HG03354 (cell line): ENCODE measurements around the gene SEL1L3.

ENCODE experiments used
- ATAC-seq: cut with Tn5 transposase; IDR thresholded peaks from one replicate; pipeline ENCODE4 v1.9.1; 2021; ENCODE audit warnings: mild to moderate bottlenecking; ENCODE audit not compliant: unreplicated experiment, poor library complexity, severe bottlenecking

SEL1L3 gene

GRCh38 chr4:25703731-25704388, 158.9 kb downstream of the SEL1L3 start:
- ATAC-seq: no peak

DNA sequence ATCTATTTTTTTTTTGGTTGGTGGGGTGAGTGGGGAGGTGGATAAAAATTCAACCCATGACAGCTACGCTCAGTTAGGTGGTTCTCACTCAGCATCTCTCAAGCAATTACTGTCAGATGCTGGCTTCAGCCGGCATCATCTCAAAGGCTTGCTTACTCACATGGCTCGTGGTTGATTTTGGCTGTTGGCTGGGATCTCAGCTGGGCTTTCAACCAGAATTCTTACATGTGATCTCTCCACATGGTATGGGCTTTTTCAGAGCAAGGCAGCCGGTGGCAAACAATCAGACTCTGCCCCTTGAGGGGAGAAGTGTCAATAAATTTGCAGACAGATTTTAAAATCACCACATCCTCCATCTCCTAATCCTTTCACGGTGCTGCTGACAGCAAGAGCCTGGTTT, 159.9 kb downstream of the SEL1L3 start:
- no peak for ATAC-seq

- no peak for ATAC-seq
Measured at GRCh38 chr4:25700661-25701060, 162.1 kb downstream of the SEL1L3 start.

DNA sequence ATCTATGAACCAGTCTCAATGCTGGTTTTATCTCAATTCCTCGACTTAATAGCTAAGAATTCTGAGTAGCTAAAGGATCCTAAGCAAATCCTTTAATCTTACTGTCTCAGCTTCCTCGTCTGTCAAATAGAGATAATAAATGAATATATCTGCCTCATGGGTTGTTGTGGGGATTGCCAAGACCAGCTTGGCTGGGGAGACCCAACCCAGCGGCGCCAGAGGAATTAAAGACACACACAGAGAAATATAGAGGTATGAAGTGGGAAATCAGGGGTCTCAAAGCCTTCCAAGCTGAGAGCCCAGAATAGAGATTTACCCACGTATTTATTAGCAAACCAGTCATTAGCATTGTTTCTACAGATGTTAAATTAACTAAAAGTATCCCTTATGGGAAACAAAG, 165.3 kb downstream of the SEL1L3 start:
- no peak for ATAC-seq
